Endothelial cell of umbilical vein (primary cell): ENCODE results near the gene SLC9A9. TPM values are rescaled to one million over a fixed set of nuclear protein-coding genes. Genes with fewer than 3 reads are reported as not detected.

ENCODE experiments used
- BruUV-seq: library from RNA; stranded (reverse); fragments of 400-500 nt; replicated peaks from 2 replicates; lab custom pipeline; 2021; lab: Mats Ljungman, UMichigan
- CTCF ChIA-PET: fragments of 300-600, 350-600 bp; sonication (Branson Sonifier 250); formaldehyde crosslinking; loops from one replicate; lab custom pipeline; 2021; ENCODE audit warnings: antibody characterized with exemption, inconsistent platforms; lab: Charles Lee
- POLR2A ChIA-PET: fragments of 300-600, 350-600 bp; sonication (Branson Sonifier 250); formaldehyde crosslinking; loops from one replicate; lab custom pipeline; 2021; ENCODE audit warnings: antibody characterized with exemption, inconsistent platforms; lab: Charles Lee
- DNase-seq: peaks from one replicate; pipeline ENCODE4 v3.0.0-alpha.2; 2011; ENCODE audit warnings: low read depth, low spot score
- FAIRE-seq: peaks from 2 replicates; lab custom pipeline; 2011; peaks lifted over from hg19 to GRCh38; lab: Jason Lieb, UNC
- H2AFZ ChIP-seq: 2 replicates; pipeline ENCODE4 v1.6.0; 2012; ENCODE audit warnings: low read depth, low read length, control low read depth, inconsistent platforms
- H3K27ac ChIP-seq: 2 replicates; pipeline ENCODE4 v1.5.1; 2011; ENCODE audit warnings: low read depth, mild to moderate bottlenecking, control low read depth, low read length, moderate library complexity; ENCODE audit not compliant: insufficient read depth
- H3K27me3 ChIP-seq, 2 experiments: 2 replicates each; pipeline versions ENCODE4 v1.6.0 to v1.6.1; 2011; ENCODE audit warnings: low read length in 2 of 2, mixed read lengths in 1 of 2; ENCODE audit not compliant: control insufficient read depth in 2 of 2, insufficient read depth in 2 of 2
- H3K36me3 ChIP-seq, 2 experiments: 2 replicates in 1 of 2; 3 replicates in 1 of 2; pipeline ENCODE4 v1.5.1; 2011; ENCODE audit warnings: low read length in 2 of 2, mild to moderate bottlenecking in 1 of 2, moderate library complexity in 1 of 2; ENCODE audit not compliant: control insufficient read depth in 2 of 2, insufficient read depth in 2 of 2; ENCODE audit errors: extremely low read depth in 1 of 2
- H3K4me1 ChIP-seq: 3 replicates; pipeline ENCODE4 v1.5.1; 2011; ENCODE audit warnings: mild to moderate bottlenecking, low read length; ENCODE audit not compliant: control insufficient read depth, insufficient read depth; ENCODE audit errors: extremely low read depth
- H3K4me2 ChIP-seq: 2 replicates; pipeline ENCODE4 v1.6.1; 2011; ENCODE audit warnings: low read length, control low read depth, mixed read lengths; ENCODE audit not compliant: insufficient read depth
- H3K4me3 ChIP-seq, 3 experiments: fragments of 200-600 bp in 1 of 3; sonication (generic), shearing (Covaris generic) in 1 of 3; replicated peaks in 1 of 3; 2 replicates each; pipeline ENCODE4 v1.5.1; 2011 to 2016; ENCODE audit warnings: control low read depth in 3 of 3, low read length in 3 of 3, mild to moderate bottlenecking in 2 of 3, inconsistent platforms in 1 of 3, low read depth in 1 of 3, moderate library complexity in 1 of 3; ENCODE audit not compliant: insufficient read depth in 1 of 3
- H3K79me2 ChIP-seq: 2 replicates; pipeline ENCODE4 v1.6.0; 2012; ENCODE audit warnings: low read length, inconsistent platforms; ENCODE audit not compliant: control insufficient read depth, insufficient read depth
- H3K9ac ChIP-seq: replicated peaks from 2 replicates; pipeline ENCODE3; 2011; ENCODE audit warnings: low read length, control low read depth; ENCODE audit not compliant: insufficient read depth; ENCODE audit errors: extremely low read depth
- H3K9me1 ChIP-seq: replicated peaks from 3 replicates; pipeline ENCODE4 v1.6.0; 2011; ENCODE audit warnings: mild to moderate bottlenecking, low read length; ENCODE audit not compliant: control insufficient read depth, insufficient read depth; ENCODE audit errors: extremely low read depth
- H3K9me3 ChIP-seq: replicated peaks from 2 replicates; pipeline ENCODE4 v1.5.1; 2012; ENCODE audit warnings: low read length, inconsistent platforms; ENCODE audit not compliant: control insufficient read depth, insufficient read depth
- H4K20me1 ChIP-seq: replicated peaks from 2 replicates; pipeline ENCODE3; 2011; ENCODE audit warnings: mild to moderate bottlenecking, low read length; ENCODE audit not compliant: control insufficient read depth, insufficient read depth; ENCODE audit errors: extremely low read depth
- CTCF ChIP-seq, 2 donors: IDR thresholded peaks; 1 replicate in 1 of 2; 2 replicates in 1 of 2; pipeline ENCODE4 v1.5.1; 2011; ENCODE audit warnings: low read length in 2 of 2, mild to moderate bottlenecking in 2 of 2, moderate library complexity in 2 of 2, control low read depth in 1 of 2, inconsistent platforms in 1 of 2, low read depth in 1 of 2; ENCODE audit not compliant: insufficient read depth in 1 of 2; ENCODE audit errors: extremely low read depth in 1 of 2
- EZH2 ChIP-seq: IDR thresholded peaks from 2 replicates; pipeline ENCODE4 v1.6.1; 2012; ENCODE audit warnings: borderline replicate concordance, low read depth, mild to moderate bottlenecking, moderate library complexity, low read length, inconsistent platforms; ENCODE audit not compliant: severe bottlenecking
- FOS ChIP-seq: IDR thresholded peaks from 2 replicates; pipeline ENCODE4 v1.6.1; 2011; ENCODE audit warnings: mild to moderate bottlenecking, low read length, moderate library complexity, borderline replicate concordance; ENCODE audit not compliant: insufficient read depth
- GATA2 ChIP-seq: IDR thresholded peaks from 2 replicates; pipeline ENCODE4 v1.7.0; 2011; ENCODE audit warnings: low read depth, mild to moderate bottlenecking, moderate library complexity, mixed read lengths, low read length; ENCODE audit not compliant: insufficient read length, insufficient read depth
- JUN ChIP-seq: IDR thresholded peaks from 2 replicates; pipeline ENCODE4 v1.6.1; 2011; ENCODE audit warnings: borderline replicate concordance, low read depth; ENCODE audit not compliant: insufficient read length, insufficient read depth
- MAX ChIP-seq: IDR thresholded peaks from 2 replicates; pipeline ENCODE4 v1.6.1; 2011; ENCODE audit not compliant: insufficient read depth, insufficient read length
- MYC ChIP-seq: IDR thresholded peaks from one replicate; pipeline ENCODE4 v1.6.1; 2011; ENCODE audit warnings: mild to moderate bottlenecking, low read depth, low read length
- POLR2A ChIP-seq: IDR thresholded peaks from 2 replicates; pipeline ENCODE4 v1.6.1; 2012; ENCODE audit warnings: low read depth, mild to moderate bottlenecking, control low read depth, low read length
- POLR2AphosphoS5 ChIP-seq: IDR thresholded peaks from 2 replicates; pipeline ENCODE4 v1.6.1; 2012; ENCODE audit warnings: low read depth, mild to moderate bottlenecking, control low read depth, low read length, moderate library complexity; ENCODE audit not compliant: insufficient read depth
- dilution Hi-C: fragments of 300-500 bp; cut with MboI; formaldehyde crosslinking; loops from one replicate; pipeline ENCODE4 v1.15.0; 2019; ENCODE audit warnings: low sequenced_read_pairs; ENCODE audit not compliant: extremely low pct_ligation_motif_present
- intact Hi-C: fragments of 100-400 bp; cut with micrococcal nuclease; formaldehyde crosslinking; loops from one replicate; pipeline ENCODE4 v1.10.0; 2022
- polyA plus RNA-seq, 4 experiments: library from polyadenylated mRNA; depleted of rRNA in 3 of 4; stranded (reverse) in 3 of 4; unstranded in 1 of 4; fragments of >200 nt; gene quantifications; 2 replicates each; pipeline versions ENCODE4 v1.2.1 to v1.2.3, GENCODE V29; 2011 to 2012; ENCODE audit warnings: missing spikeins in 1 of 4
- total RNA-seq: library from RNA; stranded (reverse); gene quantifications from 2 replicates; pipeline ENCODE4 v1.2.3, GENCODE V29; 2021

SLC9A9 gene
- total and polyA plus RNA-seq, 2 donors (not counting 3 experiments of a cell fraction or from before 2014, with no cell fraction given), result 1.5 to 1.8 TPM

GRCh38 chr3:143261848-143262247 is 586.4 kb downstream of the SLC9A9 start:
- dilution Hi-C loops, result no loop called here
- H3K4me2 ChIP-seq, result no peak overlapping the region
- H3K79me2 ChIP-seq, result no peaks in the 10 kb centered on the region
- intact Hi-C loops, result no loop called here
- POLR2A ChIA-PET, result no interaction called here
- no peaks in the 10 kb centered on the region for H3K4me1 ChIP-seq
- no TSS peak for BruUV-seq
- CTCF ChIA-PET, result no interaction called here
- FAIRE-seq, result no peak
- TF ChIP-seq EZH2 (no peak), MAX (no peak), CTCF (IDR thresholded peaks at IDR 0.05; ENCODE audit: extremely low read depth in 1 of 2, insufficient read depth in 1 of 2, low read depth in 1 of 2, low read length in 2 of 2) (no peak)
- no peak overlapping the region for H3K9ac ChIP-seq
- H3K36me3 ChIP-seq, result no peaks in the 10 kb centered on the region
- H3K27me3 ChIP-seq, result no peaks in the 10 kb centered on the region
- DNase-seq, result no peak
- no peaks in the 10 kb centered on the region for H3K9me3 ChIP-seq
- H4K20me1 ChIP-seq, result no peaks in the 10 kb centered on the region
- no peak overlapping the region for H3K4me3 ChIP-seq
- no peaks in the 10 kb centered on the region for H3K9me1 ChIP-seq
- no peak overlapping the region for H3K27ac ChIP-seq
- H2AFZ ChIP-seq, result no peak overlapping the region

- Histone ChIP-seq H3K79me2 (no peaks in the 10 kb centered on the region), H3K4me1 (no peaks in the 10 kb centered on the region), H4K20me1 (no peaks in the 10 kb centered on the region), H3K9me3 (no peaks in the 10 kb centered on the region), H3K9ac (no peak overlapping the region), H3K4me3 (no peak overlapping the region), H3K9me1 (no peaks in the 10 kb centered on the region), H3K4me2 (no peak overlapping the region), H3K27ac (no peak overlapping the region), H2AFZ (no peak overlapping the region), H3K27me3 (no peaks in the 10 kb centered on the region), H3K36me3 (no peaks in the 10 kb centered on the region)
- ChIA-PET CTCF (no interaction called here), POLR2A (no interaction called here)
- DNase-seq (no peak), FAIRE-seq (no peak)
- dilution Hi-C loops (no loop called here), intact Hi-C loops (no loop called here)
- no TSS peak for BruUV-seq
- no peak for TF ChIP-seq MAX
- no peak for TF ChIP-seq FOS
- TF ChIP-seq JUN, result no peak
- no peak for TF ChIP-seq POLR2AphosphoS5
- TF ChIP-seq MYC, result no peak
- no peak for TF ChIP-seq GATA2
- TF ChIP-seq CTCF (IDR thresholded peaks at IDR 0.05; ENCODE audit: extremely low read depth in 1 of 2, insufficient read depth in 1 of 2, low read depth in 1 of 2, low read length in 2 of 2), result no peak
- TF ChIP-seq EZH2, result no peak
- TF ChIP-seq POLR2A, result no peak
Measured at GRCh38 chr3:143258692-143259091, 589.6 kb downstream of the SLC9A9 start.
